ENCODE measurements around the gene KCNJ8. TPM values are rescaled to one million over a fixed set of nuclear protein-coding genes. Genes with fewer than 3 reads are reported as not detected.

KCNJ8 gene
- total RNA-seq, 1 experiment from 2014 or later: 0.77 TPM

- Histone ChIP-seq H3K4me3 (ENCODE audit: low read length) (no peak overlapping the region), H3K9me3 (ENCODE audit: low read length) (no peaks in the 10 kb centered on the region), H3K4me2 (ENCODE audit: low read length) (no peak overlapping the region), H2AFZ (ENCODE audit: low read length) (no peak overlapping the region), H3F3A (ENCODE audit: low read length, unreplicated experiment) (no peaks in the 10 kb centered on the region), H3K79me2 (ENCODE audit: low read length) (no peaks in the 10 kb centered on the region), H4K20me1 (ENCODE audit: low read length) (no peaks in the 10 kb centered on the region), H3K27me3 (ENCODE audit: low read length) (no peaks in the 10 kb centered on the region), H3K27ac (ENCODE audit: low read length) (no peak overlapping the region), H3K9ac (ENCODE audit: low read length) (no peak overlapping the region), H3K4me1 (ENCODE audit: insufficient read depth, low read length) (no peaks in the 10 kb centered on the region), H3K36me3 (ENCODE audit: low read depth, low read length) (no peaks in the 10 kb centered on the region), H3K9me2 (replicated peaks; ENCODE audit: low read length) (no peaks in the 10 kb centered on the region)
- BruUV-seq (replicated peaks): no TSS peak
- ChIA-PET CTCF (no interaction called here), POLR2A (ENCODE audit: unreplicated experiment) (no interaction called here)
- DNase-seq (no peak), ATAC-seq (no peak)
- TF ChIP-seq EZH2 (IDR thresholded peaks at IDR 0.05; ENCODE audit: low read length, unreplicated experiment) (no peak), EZH2phosphoT487 (IDR thresholded peaks at IDR 0.05; ENCODE audit: borderline replicate concordance, low read length) (no peak), CTCF (conservative IDR thresholded peaks at IDR 0.05; ENCODE audit: low read depth, low read length) (no peak)
- intact Hi-C loops (cut with micrococcal nuclease): no loop called here
Observed at GRCh38 chr12:21715386-21715785, 59.1 kb downstream of the KCNJ8 start.

Other genes with a start within 250 kb of the KCNJ8 start
- 0.87 TPM in 1 of 2 replicates, not detected in the other for gene SPX, start 248.4 kb downstream of the KCNJ8 start, total RNA-seq (2014; rRNA removed)
- gene GYS2, start 169.9 kb downstream of the KCNJ8 start, total RNA-seq (2014; rRNA removed): not detected in 2 replicates
- 432 and 548 TPM in 2 replicates for gene LDHB, start 116.9 kb downstream of the KCNJ8 start, total RNA-seq (2014; rRNA removed)
- gene ABCC9, start 166.7 kb upstream of the KCNJ8 start, total RNA-seq (2014; rRNA removed): 0.23 and 0.33 TPM in 2 replicates

Data from PC-3 (cell line).